Glutamatergic neuron (in vitro differentiated cells): ENCODE results near the gene CEACAM19. TPM values are rescaled to one million over a fixed set of nuclear protein-coding genes. Genes with fewer than 3 reads are reported as not detected.
A peak's percentile ranks its signal among the peaks of the same experiment; 100 is the strongest.

ENCODE experiments used
- DNase-seq: peaks from one replicate; pipeline ENCODE4 v3.0.0; 2022
- H3K27ac Mint-ChIP-seq: one replicate; pipeline ENCODE4 v1.8.0; 2020; ENCODE audit warnings: mild to moderate bottlenecking, mixed read lengths, inconsistent platforms; ENCODE audit not compliant: unreplicated experiment
- H3K27me3 Mint-ChIP-seq: one replicate; pipeline ENCODE4 v1.8.0; 2020; ENCODE audit warnings: mild to moderate bottlenecking, moderate library complexity, mixed read lengths, inconsistent platforms; ENCODE audit not compliant: unreplicated experiment
- H3K36me3 Mint-ChIP-seq: one replicate; pipeline ENCODE4 v1.8.0; 2020; ENCODE audit warnings: mild to moderate bottlenecking, mixed read lengths, inconsistent platforms; ENCODE audit not compliant: unreplicated experiment
- H3K4me1 Mint-ChIP-seq: one replicate; pipeline ENCODE4 v1.8.0; 2020; ENCODE audit warnings: mild to moderate bottlenecking, low read depth, mixed read lengths, inconsistent platforms; ENCODE audit not compliant: unreplicated experiment
- H3K4me3 Mint-ChIP-seq: one replicate; pipeline ENCODE4 v1.8.0; 2020; ENCODE audit warnings: mild to moderate bottlenecking, mixed read lengths, inconsistent platforms; ENCODE audit not compliant: unreplicated experiment
- H3K9me3 Mint-ChIP-seq: one replicate; pipeline ENCODE4 v1.8.0; 2020; ENCODE audit warnings: mild to moderate bottlenecking, moderate library complexity, mixed read lengths, inconsistent platforms; ENCODE audit not compliant: unreplicated experiment
- CTCF ChIP-seq: fragments of 200-600 bp; sonication (generic); IDR thresholded peaks from one replicate; pipeline ENCODE4 v1.5.0; 2021; ENCODE audit not compliant: partially characterized antibody, unreplicated experiment
- total RNA-seq: library from RNA; stranded (reverse); fragmentation: NEBNext Ultra II Directional; extraction: Animal tissue kit (Norgen Biotek cat#: 25700); gene quantifications from one replicate; pipeline ENCODE4 v1.2.1, GENCODE V29; 2021; ENCODE audit not compliant: unreplicated experiment

The CEACAM19 gene
- total RNA-seq, 1 donor from 2014 or later = 1.5 TPM

DNA sequence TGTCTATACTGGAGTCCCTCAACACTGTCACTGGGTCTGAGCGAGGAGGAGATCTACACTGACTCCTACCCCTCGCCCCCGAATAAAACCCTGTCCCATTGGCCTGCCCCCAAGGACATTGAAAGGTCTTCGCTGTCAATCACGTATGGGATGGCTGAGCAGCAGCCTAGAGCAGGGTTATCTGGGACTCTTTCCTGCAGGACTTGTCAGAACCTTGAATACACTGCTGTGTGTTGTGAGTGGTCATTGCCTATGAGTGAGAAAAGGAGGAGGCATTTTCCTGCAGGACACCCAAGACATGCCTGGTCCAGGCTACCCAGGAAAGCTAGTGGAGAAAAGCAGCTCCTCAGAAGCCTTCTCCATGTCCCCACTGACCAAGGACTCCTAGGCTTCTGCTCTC is 17.9 kb upstream of the CEACAM19 start:
- TF ChIP-seq CTCF = no peak
- no peaks in the 10 kb centered on the region for H3K4me1 Mint-ChIP-seq
- H3K27me3 Mint-ChIP-seq = no peaks in the 10 kb centered on the region
- no peak overlapping the region for H3K4me3 Mint-ChIP-seq
- DNase-seq = no peak
- no peak overlapping the region for H3K27ac Mint-ChIP-seq
- H3K9me3 Mint-ChIP-seq = no peaks in the 10 kb centered on the region
- no peaks in the 10 kb centered on the region for H3K36me3 Mint-ChIP-seq

GRCh38 chr19:44653977-44654774 is 17.1 kb upstream of the CEACAM19 start:
- peak; percentile 66 for DNase-seq
- H3K4me3 Mint-ChIP-seq = no peak overlapping the region
- H3K36me3 Mint-ChIP-seq = no peaks in the 10 kb centered on the region
- no peaks in the 10 kb centered on the region for H3K9me3 Mint-ChIP-seq
- peak; percentile 16 for TF ChIP-seq CTCF
- no peaks in the 10 kb centered on the region for H3K4me1 Mint-ChIP-seq
- H3K27me3 Mint-ChIP-seq = no peaks in the 10 kb centered on the region
- H3K27ac Mint-ChIP-seq = no peak overlapping the region

- TF ChIP-seq CTCF = peak; percentile 92
- no peak overlapping the region for H3K27ac Mint-ChIP-seq
- no peaks in the 10 kb centered on the region for H3K27me3 Mint-ChIP-seq
- H3K9me3 Mint-ChIP-seq = peaks cover 2% of the 10 kb centered on the region
- no peaks in the 10 kb centered on the region for H3K36me3 Mint-ChIP-seq
- H3K4me3 Mint-ChIP-seq = no peak overlapping the region
- DNase-seq = peak; percentile 88
- H3K4me1 Mint-ChIP-seq = peaks cover 9% of the 10 kb centered on the region
These were observed 13.9 kb upstream of the CEACAM19 start for GRCh38 chr19:44657211-44657921.

DNA sequence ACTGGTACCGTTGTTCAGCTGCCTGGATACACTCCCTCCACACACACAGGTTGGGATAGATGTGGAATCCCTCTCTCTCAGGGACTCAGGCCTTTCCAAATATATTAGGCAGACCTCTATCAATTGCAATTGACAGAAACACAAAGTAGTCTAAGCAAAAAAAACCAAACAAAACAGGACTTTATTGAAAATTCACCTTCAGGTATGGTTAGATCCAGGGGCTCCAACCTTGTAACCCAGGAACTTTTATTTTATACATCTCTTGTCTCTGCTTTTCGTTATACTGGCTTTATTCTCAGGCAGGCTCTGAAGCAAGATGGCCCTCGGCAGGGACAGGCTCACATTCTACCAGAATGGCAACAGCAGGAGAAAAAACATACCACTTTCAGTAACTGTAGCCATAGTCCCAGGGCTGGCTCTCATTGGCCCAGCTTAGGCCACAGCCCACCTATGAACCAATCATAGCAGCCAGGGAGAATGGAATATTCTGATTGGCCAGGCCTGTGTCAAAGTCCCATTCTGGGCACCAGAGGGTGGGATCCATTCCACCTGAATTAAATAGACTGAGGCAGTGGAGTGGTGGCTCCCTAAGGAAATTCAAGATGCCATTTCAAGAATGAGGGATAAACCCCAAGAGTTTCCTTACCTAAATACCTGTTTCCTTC is 13.1 kb upstream of the CEACAM19 start:
- H3K36me3 Mint-ChIP-seq = no peaks in the 10 kb centered on the region
- H3K27me3 Mint-ChIP-seq = no peaks in the 10 kb centered on the region
- no peak for DNase-seq
- TF ChIP-seq CTCF = no peak
- peaks cover 3% of the 10 kb centered on the region for H3K9me3 Mint-ChIP-seq
- H3K4me1 Mint-ChIP-seq = peaks cover 15% of the 10 kb centered on the region
- H3K27ac Mint-ChIP-seq = no peak overlapping the region
- no peak overlapping the region for H3K4me3 Mint-ChIP-seq
